ENCODE data around the gene ATL2. TPM values are rescaled to one million over a fixed set of nuclear protein-coding genes. Genes with fewer than 3 reads are reported as not detected.
A peak's percentile ranks its signal among the peaks of the same experiment; 100 is the strongest.

Gene ATL2
- total and polyA plus RNA-seq, 7 donors = 19.8 to 98.9 (median 59.2) TPM

GRCh38 chr2:38353402-38353801 lies 23.7 kb downstream of the ATL2 start:
- Histone ChIP-seq H3K9me3 (no peaks in the 10 kb centered on the region), H3K4me1 (peaks cover 26% of the 10 kb centered on the region), H3K36me3 (ENCODE audit: insufficient read depth in 1 of 2, low read depth in 1 of 2) (peaks cover 0 to 12% of the 10 kb centered on the region in 2 donors), H3K27ac (no peak overlapping the region), H3K27me3 (ENCODE audit: insufficient read depth in 3 of 3, low read length in 2 of 3) (no peaks in the 10 kb centered on the region), H3K4me3 (no peak overlapping the region)
- DNase-seq (no peak), ATAC-seq (no peak)
- WGBS, 3 donors = 68 to 97% (median 69%) methylated on average over 2 of the region's 2 CpGs
- no peak for TF ChIP-seq CTCF (IDR thresholded peaks at IDR 0.05)
- intact Hi-C loops (cut with DNase I) = no loop called here

- H3K4me1 ChIP-seq = peaks cover 35% of the 10 kb centered on the region
These were observed 24.7 kb downstream of the ATL2 start for GRCh38 chr2:38352336-38352735.

GRCh38 chr2:38345323-38346038 lies 31.6 kb downstream of the ATL2 start:
- intact Hi-C loops (cut with DNase I) = no loop called here
- peak overlapping the region; percentile 16 for H3K27ac ChIP-seq
- no peaks in the 10 kb centered on the region for H3K27me3 ChIP-seq (ENCODE audit: insufficient read depth in 3 of 3, low read length in 2 of 3)
- peaks cover 3 to 24% of the 10 kb centered on the region in 2 donors for H3K36me3 ChIP-seq (ENCODE audit: insufficient read depth in 1 of 2, low read depth in 1 of 2)
- DNase-seq = no peak
- TF ChIP-seq CTCF (IDR thresholded peaks at IDR 0.05) = no peak
- peaks cover 32% of the 10 kb centered on the region for H3K4me1 ChIP-seq
- peak in 1 of 4 donors; percentile 33 for ATAC-seq
- no peak overlapping the region for H3K4me3 ChIP-seq
- no peaks in the 10 kb centered on the region for H3K9me3 ChIP-seq
- 81 to 90% (median 82%) methylated on average over 5 of the region's 5 CpGs for WGBS, 3 donors

More at GRCh38 chr2:38352336-38352735, 24.7 kb downstream of the ATL2 start:
- H3K4me3 ChIP-seq = no peak overlapping the region
- no peak for DNase-seq
- peak overlapping the region; percentile 50 for H3K27ac ChIP-seq
- peak in 3 of 4 donors; percentile 66 to 67 (median 67) for ATAC-seq
- no peaks in the 10 kb centered on the region for H3K9me3 ChIP-seq
- no peak for TF ChIP-seq CTCF (IDR thresholded peaks at IDR 0.05)
- no peaks in the 10 kb centered on the region for H3K27me3 ChIP-seq (ENCODE audit: insufficient read depth in 3 of 3, low read length in 2 of 3)
- intact Hi-C loops (cut with DNase I) = no loop called here
- peaks cover 0 to 3% of the 10 kb centered on the region in 2 donors for H3K36me3 ChIP-seq (ENCODE audit: insufficient read depth in 1 of 2, low read depth in 1 of 2)

- TF ChIP-seq CTCF (IDR thresholded peaks at IDR 0.05) = no peak
- DNase-seq (no peak), ATAC-seq (no peak)
- Histone ChIP-seq H3K36me3 (ENCODE audit: insufficient read depth in 1 of 2, low read depth in 1 of 2) (peaks cover 3 to 26% of the 10 kb centered on the region in 2 donors), H3K9me3 (no peaks in the 10 kb centered on the region), H3K4me3 (no peak overlapping the region), H3K27me3 (ENCODE audit: insufficient read depth in 3 of 3, low read length in 2 of 3) (no peaks in the 10 kb centered on the region), H3K4me1 (peaks cover 32% of the 10 kb centered on the region), H3K27ac (no peak overlapping the region)
- intact Hi-C loops (cut with DNase I) = no loop called here
- WGBS, 3 donors = 84 to 95% (median 88%) methylated on average over 3 of the region's 3 CpGs
These were observed 32.3 kb downstream of the ATL2 start for GRCh38 chr2:38344813-38345212.

GRCh38 chr2:38343212-38343611 lies 33.9 kb downstream of the ATL2 start:
- DNase-seq (no peak), ATAC-seq (peak in 2 of 4 donors; percentile 52 to 59)
- peaks cover 32% of the 10 kb centered on the region for H3K4me1 ChIP-seq
- 80 to 97% (median 93%) methylated on average over 3 of the region's 3 CpGs for whole genome bisulfite sequencing, 3 donors
- peaks cover 3 to 31% of the 10 kb centered on the region in 2 donors for H3K36me3 ChIP-seq (ENCODE audit: insufficient read depth in 1 of 2, low read depth in 1 of 2)
- H3K4me3 ChIP-seq = no peak overlapping the region
- no peaks in the 10 kb centered on the region for H3K9me3 ChIP-seq
- no peak for TF ChIP-seq CTCF (IDR thresholded peaks at IDR 0.05)
- intact Hi-C loops (cut with DNase I) = no loop called here
- no peak overlapping the region for H3K27ac ChIP-seq
- H3K27me3 ChIP-seq (ENCODE audit: insufficient read depth in 3 of 3, low read length in 2 of 3) = no peaks in the 10 kb centered on the region
